BJ (cell line): ENCODE measurements around the gene STUB1. TPM values are rescaled to one million over a fixed set of nuclear protein-coding genes. Genes with fewer than 3 reads are reported as not detected.
A peak's percentile ranks its signal among the peaks of the same experiment; 100 is the strongest.

ENCODE experiments used
- CTCF ChIA-PET: fragments of 350-600 bp; formaldehyde crosslinking; extraction: SDS; loops from one replicate; lab custom pipeline; 2021; ENCODE audit warnings: antibody characterized with exemption, inconsistent platforms; lab: Yijun Ruan, JAX
- POLR2A ChIA-PET: fragments of 300-600 bp; sonication (Branson Sonifier 250); formaldehyde crosslinking; extraction: SDS; loops from one replicate; lab custom pipeline; 2021; ENCODE audit warnings: antibody characterized with exemption; lab: Charles Lee
- DNase-seq: peaks from one replicate; pipeline ENCODE4 v3.0.0-alpha.2; 2011; ENCODE audit warnings: low read depth
- H3K27me3 ChIP-seq: 2 replicates; pipeline ENCODE4 v1.6.0; 2011; ENCODE audit warnings: low read length; ENCODE audit not compliant: control insufficient read depth, insufficient read depth
- H3K36me3 ChIP-seq: 2 replicates; pipeline ENCODE4 v1.5.1; 2011; ENCODE audit warnings: low read length; ENCODE audit not compliant: control insufficient read depth, insufficient read depth
- H3K4me3 ChIP-seq: 2 replicates; pipeline ENCODE4 v1.5.1; 2011; ENCODE audit warnings: low read depth, mild to moderate bottlenecking, control low read depth, low read length
- CTCF ChIP-seq: IDR thresholded peaks from 2 replicates; pipeline ENCODE4 v1.5.1; 2011; ENCODE audit warnings: low read depth, mild to moderate bottlenecking, control low read depth, inconsistent platforms, low read length, moderate library complexity; ENCODE audit not compliant: insufficient read depth
- polyA plus RNA-seq: library from polyadenylated mRNA; depleted of rRNA; stranded (reverse); fragments of >200 nt; gene quantifications from 2 replicates; pipeline ENCODE4 v1.2.3, GENCODE V29; 2011

Gene STUB1
- polyA plus RNA-seq, 1 experiment = 148 TPM

GRCh38 chr16:673399-673991 lies 6.7 kb upstream of the STUB1 start:
- no peaks in the 10 kb centered on the region for H3K27me3 ChIP-seq
- POLR2A ChIA-PET = no interaction called here
- peaks cover 41% of the 10 kb centered on the region for H3K36me3 ChIP-seq
- H3K4me3 ChIP-seq = no peak overlapping the region
- CTCF ChIA-PET = interaction anchor here (1.0 kb wide), 1 partner anchor 13 kb away, joined by 4 read pairs; no protein-coding TSS in a partner anchor
- no peak for DNase-seq
- TF ChIP-seq CTCF = no peak

GRCh38 chr16:674214-674881 lies 5.9 kb upstream of the STUB1 start:
- H3K4me3 ChIP-seq = no peak overlapping the region
- H3K36me3 ChIP-seq = peaks cover 38% of the 10 kb centered on the region
- TF ChIP-seq CTCF = no peak
- H3K27me3 ChIP-seq = no peaks in the 10 kb centered on the region
- no peak for DNase-seq
- ChIA-PET CTCF (no interaction called here), POLR2A (no interaction called here)

GRCh38 chr16:674968-675883 lies 5.0 kb upstream of the STUB1 start, which contains the start of gene RHBDL1:
Gene RHBDL1, plus strand, starts transcription at chr16:675671. Its CDS starts 120 bp downstream, at chr16:675791.
- no peak for TF ChIP-seq CTCF
- DNase-seq = no peak
- CTCF ChIA-PET = interaction anchor here (0.8 to 1.9 kb wide), 2 partner anchors 7 to 9 kb away, joined by 4 to 6 read pairs; partner anchors contain the start of gene RHOT2
- Histone ChIP-seq H3K27me3 (no peaks in the 10 kb centered on the region), H3K36me3 (peaks cover 32% of the 10 kb centered on the region), H3K4me3 (peak within 1 kb of the TSS; percentile 40)
- POLR2A ChIA-PET = no interaction called here

GRCh38 chr16:675884-676564 lies 4.2 kb upstream of the STUB1 start:
- Histone ChIP-seq H3K36me3 (peaks cover 24% of the 10 kb centered on the region), H3K27me3 (no peaks in the 10 kb centered on the region), H3K4me3 (peak overlapping the region; percentile 40)
- DNase-seq = no peak
- ChIA-PET CTCF (interaction anchor here (0.8 to 1.9 kb wide), 2 partner anchors 8 to 10 kb away, joined by 4 to 6 read pairs; partner anchors contain the start of gene RHOT2), POLR2A (no interaction called here)
- no peak for TF ChIP-seq CTCF
